Tibial artery (tissue), 4 donors: ENCODE data around the gene TPD52L1.

Source experiments
- DNase-seq, 2 donors: peaks; one replicate each; pipeline ENCODE4 v3.0.0-alpha.2; 2019
- H3K27ac ChIP-seq, 2 donors: fragments of 200-600 bp; sonication (generic) in 1 of 2; 1 replicate in 1 of 2; 2 replicates in 1 of 2; pipeline ENCODE4 v1.5.1; 2018 to 2019; ENCODE audit warnings: mild to moderate bottlenecking in 1 of 2
- H3K27me3 ChIP-seq, 2 donors: fragments of 200-600 bp; sonication (generic) in 1 of 2; one replicate each; pipeline versions ENCODE4 v1.5.1 to v1.6.0; 2016 to 2019
- H3K36me3 ChIP-seq, 3 donors: fragments of 200-600 bp; sonication (generic) in 2 of 3; one replicate each; pipeline ENCODE4 v1.5.1; 2016 to 2019; ENCODE audit warnings: mild to moderate bottlenecking in 2 of 3
- H3K4me1 ChIP-seq, 4 donors: fragments of 200-600 bp; sonication (generic) in 2 of 4; 1 replicate in 3 of 4; 2 replicates in 1 of 4; pipeline ENCODE4 v1.5.1; 2016 to 2019
- H3K4me3 ChIP-seq, 2 donors: fragments of 200-600 bp; sonication (generic) in 1 of 2; 1 replicate in 1 of 2; 2 replicates in 1 of 2; pipeline ENCODE4 v1.5.1; 2018 to 2019; ENCODE audit warnings: mild to moderate bottlenecking in 2 of 2
- H3K9me3 ChIP-seq, 3 donors: fragments of 200-600 bp; sonication (generic) in 1 of 3; one replicate each; pipeline ENCODE4 v1.5.1; 2016 to 2019
- intact Hi-C: fragments of 100-400 bp; cut with DNase I; formaldehyde crosslinking; loops from one replicate; pipeline ENCODE4 v1.15.0; 2023; ENCODE audit warnings: low total_unique reads
- TF ChIP-seq, protein P1 (sequence below), 2 experiments: fragments of 200-600 bp in 1 of 2; fragments of 450-650 bp in 1 of 2; IDR thresholded peaks; one replicate each; pipeline ENCODE4 v1.5.1; 2017 to 2019; ENCODE audit warnings: antibody characterized with exemption in 2 of 2, mild to moderate bottlenecking in 1 of 2, moderate library complexity in 1 of 2

TPD52L1 gene

DNA sequence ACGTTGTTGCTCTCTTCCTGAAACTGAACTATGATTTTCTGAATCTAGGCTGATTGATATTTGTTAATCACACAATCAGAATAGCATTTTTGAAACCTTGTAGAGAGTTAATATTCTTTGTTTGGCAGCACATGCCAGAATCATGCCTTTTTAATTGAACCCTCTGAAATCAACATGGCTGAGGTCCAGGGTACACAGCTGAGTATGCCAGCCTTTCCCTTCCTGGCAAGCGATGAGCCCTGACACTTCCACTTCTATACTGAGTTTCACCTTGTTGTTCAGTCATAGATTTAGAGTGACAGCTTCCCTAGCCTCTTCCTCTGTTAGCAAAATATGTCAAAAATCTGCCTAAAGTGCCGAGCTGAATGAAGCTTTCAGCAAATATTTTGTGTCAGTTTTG lies 141.4 kb downstream of the TPD52L1 start:
- Histone ChIP-seq H3K4me1 (peaks cover 0 to 49% (median 23%) of the 10 kb centered on the region in 4 donors), H3K27ac (peak overlapping the region; percentile 40 to 52), H3K27me3 (no peaks in the 10 kb centered on the region), H3K36me3 (peaks cover 0 to 37% (median 21%) of the 10 kb centered on the region in 3 donors), H3K9me3 (no peaks in the 10 kb centered on the region), H3K4me3 (no peak overlapping the region)
- DNase-seq, result no peak
- TF ChIP-seq, protein P1, sequence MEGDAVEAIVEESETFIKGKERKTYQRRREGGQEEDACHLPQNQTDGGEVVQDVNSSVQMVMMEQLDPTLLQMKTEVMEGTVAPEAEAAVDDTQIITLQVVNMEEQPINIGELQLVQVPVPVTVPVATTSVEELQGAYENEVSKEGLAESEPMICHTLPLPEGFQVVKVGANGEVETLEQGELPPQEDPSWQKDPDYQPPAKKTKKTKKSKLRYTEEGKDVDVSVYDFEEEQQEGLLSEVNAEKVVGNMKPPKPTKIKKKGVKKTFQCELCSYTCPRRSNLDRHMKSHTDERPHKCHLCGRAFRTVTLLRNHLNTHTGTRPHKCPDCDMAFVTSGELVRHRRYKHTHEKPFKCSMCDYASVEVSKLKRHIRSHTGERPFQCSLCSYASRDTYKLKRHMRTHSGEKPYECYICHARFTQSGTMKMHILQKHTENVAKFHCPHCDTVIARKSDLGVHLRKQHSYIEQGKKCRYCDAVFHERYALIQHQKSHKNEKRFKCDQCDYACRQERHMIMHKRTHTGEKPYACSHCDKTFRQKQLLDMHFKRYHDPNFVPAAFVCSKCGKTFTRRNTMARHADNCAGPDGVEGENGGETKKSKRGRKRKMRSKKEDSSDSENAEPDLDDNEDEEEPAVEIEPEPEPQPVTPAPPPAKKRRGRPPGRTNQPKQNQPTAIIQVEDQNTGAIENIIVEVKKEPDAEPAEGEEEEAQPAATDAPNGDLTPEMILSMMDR (IDR thresholded peaks at IDR 0.05), result no peak
- intact Hi-C loops, result no loop called here

DNA sequence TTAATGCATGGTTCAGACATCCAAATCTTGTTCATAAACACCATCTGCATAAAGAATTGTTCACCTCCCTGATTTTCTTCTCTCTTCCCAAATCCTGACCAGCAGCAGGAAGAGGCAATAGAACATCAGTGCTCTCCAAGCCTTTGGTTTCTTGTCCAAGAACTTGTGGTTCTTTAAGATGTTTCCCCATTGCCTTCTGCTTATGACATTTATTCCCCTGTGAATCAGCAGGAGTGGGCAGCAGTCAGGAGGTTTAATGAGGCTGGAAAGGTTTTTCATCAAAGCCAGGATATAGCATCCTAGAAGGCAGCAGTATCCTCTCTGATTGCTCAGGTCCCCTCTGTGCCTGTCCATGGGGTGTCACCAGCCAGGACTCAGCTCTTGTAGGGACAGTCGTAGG lies 142.9 kb downstream of the TPD52L1 start:
- peaks cover 0 to 60% (median 30%) of the 10 kb centered on the region in 4 donors for H3K4me1 ChIP-seq
- peaks cover 0 to 33% (median 16%) of the 10 kb centered on the region in 3 donors for H3K36me3 ChIP-seq
- H3K9me3 ChIP-seq, result no peaks in the 10 kb centered on the region
- DNase-seq, result no peak
- peak overlapping the region; percentile 46 to 52 for H3K27ac ChIP-seq
- no peak overlapping the region for H3K4me3 ChIP-seq
- TF ChIP-seq, protein P1 (IDR thresholded peaks at IDR 0.05), result no peak
- intact Hi-C loops, result no loop called here
- H3K27me3 ChIP-seq, result no peaks in the 10 kb centered on the region

DNA sequence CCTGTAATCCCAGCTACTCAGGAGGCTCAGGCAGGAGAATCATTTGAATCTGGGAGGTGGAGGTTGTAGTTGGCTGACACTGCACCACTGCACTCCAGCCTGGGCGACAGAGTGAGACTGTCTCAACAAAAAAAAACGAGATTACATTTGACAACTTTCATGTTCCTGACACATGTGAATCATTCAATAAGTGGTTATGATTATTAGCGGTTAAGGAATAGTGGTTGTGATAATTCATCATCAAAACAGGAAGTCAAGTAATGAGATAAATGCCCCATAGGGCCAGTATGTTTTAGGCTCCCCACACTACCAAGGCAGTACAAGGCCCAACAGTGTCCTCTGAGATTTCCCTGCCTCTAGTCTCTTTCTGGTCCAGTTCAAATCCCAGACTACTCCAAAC lies 145.7 kb downstream of the TPD52L1 start:
- Histone ChIP-seq H3K27ac (peak overlapping the region; percentile 5 to 96), H3K27me3 (no peaks in the 10 kb centered on the region), H3K4me3 (no peak overlapping the region), H3K36me3 (peaks cover 0 to 19% (median 7%) of the 10 kb centered on the region in 3 donors), H3K4me1 (peaks cover 0 to 51% (median 24%) of the 10 kb centered on the region in 4 donors), H3K9me3 (no peaks in the 10 kb centered on the region)
- intact Hi-C loops, result no loop called here
- DNase-seq, result no peak
- TF ChIP-seq, protein P1 (IDR thresholded peaks at IDR 0.05), result no peak

DNA sequence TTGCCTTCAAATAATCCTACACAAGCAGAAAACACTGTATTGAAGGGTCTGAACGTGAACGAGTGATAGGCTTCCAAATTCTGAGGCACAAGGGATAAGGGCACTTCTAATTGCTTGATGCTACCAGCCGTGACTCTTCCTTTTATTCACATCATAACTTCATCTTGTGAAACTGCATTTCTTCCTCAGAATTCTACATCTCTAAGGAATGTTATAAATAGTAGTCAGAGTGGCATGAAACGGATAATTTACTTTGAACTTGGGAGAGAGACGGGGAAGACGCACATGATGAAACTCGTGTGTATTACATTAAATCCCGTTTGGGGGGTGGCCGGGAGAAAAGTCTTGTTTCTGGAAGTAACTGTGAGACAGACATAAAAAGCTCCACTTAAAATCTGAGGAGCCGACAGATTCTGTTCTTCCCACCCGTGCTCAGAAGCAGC lies 147.4 kb downstream of the TPD52L1 start:
- Histone ChIP-seq H3K4me1 (peaks cover 0 to 34% (median 16%) of the 10 kb centered on the region in 4 donors), H3K4me3 (peak overlapping the region; percentile 76 to 78), H3K27me3 (no peaks in the 10 kb centered on the region), H3K9me3 (no peaks in the 10 kb centered on the region), H3K27ac (peak overlapping the region; percentile 88 to 96), H3K36me3 (peaks cover 0 to 19% (median 7%) of the 10 kb centered on the region in 3 donors)
- TF ChIP-seq, protein P1 (IDR thresholded peaks at IDR 0.05), result no peak
- intact Hi-C loops, result loop anchor here (5.0 to 10.0 kb wide), 2 partner anchors 149 to 674 kb away; partner anchors contain the start of gene TPD52L1
- DNase-seq, result peak in 1 of 2 donors; percentile 36

DNA sequence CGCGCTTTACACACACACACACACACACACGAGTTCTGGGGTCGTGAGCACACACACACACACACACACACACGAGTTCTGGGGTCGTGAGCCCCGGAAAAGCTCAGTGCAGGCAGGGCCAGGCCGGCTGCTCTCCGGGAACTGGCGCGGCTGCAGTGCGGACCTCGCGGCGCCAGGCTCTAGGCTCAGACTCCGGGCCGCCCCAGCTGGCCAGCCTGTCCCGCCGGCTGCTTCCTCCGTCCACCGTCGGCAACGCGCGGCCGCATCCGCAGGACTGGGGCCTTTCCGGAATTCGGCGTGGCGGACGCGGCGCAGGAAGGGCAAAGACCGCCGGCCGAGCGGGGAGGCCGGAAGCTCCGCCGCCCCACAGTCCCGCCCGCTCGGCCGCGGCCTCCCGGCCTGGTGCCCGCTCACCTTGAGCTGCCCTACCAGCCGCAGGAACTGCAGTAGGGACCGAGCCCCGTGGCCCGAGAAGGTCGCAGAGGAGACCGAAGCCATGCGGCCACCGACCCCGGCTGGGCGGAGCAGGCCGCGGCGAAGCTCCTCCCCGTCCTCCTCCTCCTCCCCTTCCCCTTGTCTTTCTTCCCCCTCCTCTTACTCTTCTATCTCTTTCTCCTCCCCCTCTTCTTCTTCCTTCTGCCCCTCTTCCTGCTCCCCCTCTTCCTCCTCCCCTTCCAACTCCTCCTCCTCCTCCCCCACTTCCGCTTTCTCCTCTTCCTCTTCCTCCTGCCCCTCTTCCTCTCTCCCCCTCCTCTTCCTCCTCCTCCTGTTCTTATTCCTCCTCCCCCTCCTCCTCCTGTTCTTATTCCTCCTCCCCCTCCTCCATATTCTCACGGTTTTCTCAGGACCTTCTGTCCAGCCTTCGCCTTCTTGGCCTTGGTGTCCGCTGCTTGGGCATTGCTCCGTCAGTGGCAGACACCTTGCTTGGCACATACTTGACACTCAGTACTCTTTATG lies 148.1 kb downstream of the TPD52L1 start, which contains the start of gene HDDC2:
Gene HDDC2 (minus strand): TSS at position 533 of the 957 bp plus-strand sequence. CDS start 35 bp downstream, at position 498.
- peak; percentile 59 to 83 for DNase-seq
- Histone ChIP-seq H3K4me1 (peaks cover 0 to 27% (median 15%) of the 10 kb centered on the region in 4 donors), H3K27me3 (no peaks in the 10 kb centered on the region), H3K9me3 (no peaks in the 10 kb centered on the region), H3K36me3 (peaks cover 0 to 15% (median 7%) of the 10 kb centered on the region in 3 donors), H3K4me3 (peak within 1 kb of the TSS; percentile 76 to 78), H3K27ac (peak within 1 kb of the TSS; percentile 88 to 96)
- TF ChIP-seq, protein P1 (IDR thresholded peaks at IDR 0.05), result no peak
- intact Hi-C loops, result loop anchor here (5.0 to 10.0 kb wide), 2 partner anchors 149 to 673 kb away; partner anchors contain the start of gene TPD52L1
